Right cardiac atrium (tissue), 5 donors: Measurements from ENCODE around the gene PKM. TPM values are rescaled to one million over a fixed set of nuclear protein-coding genes. Genes with fewer than 3 reads are reported as not detected.
A peak's percentile ranks its signal among the peaks of the same experiment; 100 is the strongest.
"Not testable (repeated sequence)": the region's sequence is repeated elsewhere in the genome, so short reads cannot be mapped to it uniquely, and the experiment has no call there.

Experiments
- ATAC-seq, 2 donors: fragments of 200-7000 bp; cut with Tn5 transposase; one replicate each; pipeline versions ENCODE4 v1.8.0 to v1.9.1; 2020; ENCODE audit warnings: moderate library complexity in 2 of 2, mild to moderate bottlenecking in 1 of 2
- DNase-seq, 3 donors: peaks; one replicate each; pipeline ENCODE4 v3.0.0-alpha.2; 2020
- H3K27ac ChIP-seq: one replicate; pipeline ENCODE4 v1.5.1; 2013; ENCODE audit warnings: mild to moderate bottlenecking, low read length, control low read depth, moderate library complexity
- H3K27me3 ChIP-seq: one replicate; pipeline ENCODE4 v1.6.1; 2013; ENCODE audit not compliant: control insufficient read depth, insufficient read depth
- H3K4me1 ChIP-seq: one replicate; pipeline ENCODE4 v1.6.1; 2013; ENCODE audit warnings: low read length; ENCODE audit not compliant: control insufficient read depth, insufficient read depth
- H3K4me3 ChIP-seq: one replicate; pipeline ENCODE4 v1.5.1; 2013; ENCODE audit warnings: low read length, control low read depth
- H3K9me3 ChIP-seq: one replicate; pipeline ENCODE4 v1.6.1; 2013; ENCODE audit warnings: low read length; ENCODE audit not compliant: control insufficient read depth
- WGBS: extraction: QIAGEN DNeasy Blood & Tissue Kit; methylation state at CpG from one replicate; pipeline ENCODE4 v1.1.7; 2013; 5-methylcytosine and 5-hydroxymethylcytosine counted together
- intact Hi-C, 4 donors: fragments of 100-400 bp; cut with DNase I; formaldehyde crosslinking; loops; one replicate each; pipeline versions ENCODE4 v1.11.0 to v1.14.0; 2022 to 2023
- long read RNA-seq, 4 donors: library from polyadenylated mRNA; unstranded; transcript quantifications; one replicate each; pipeline ENCODE4 v2.0.0, GENCODE V29; 2020 to 2021
- polyA plus RNA-seq: library from polyadenylated mRNA; stranded (reverse); fragments of 200-250 nt; gene quantifications from one replicate; pipeline ENCODE4 v1.2.3, GENCODE V29; 2013
- total RNA-seq, 4 donors: library from RNA; stranded (reverse); fragmentation: NEBNext Ultra II Directional; extraction: Animal tissue kit (Norgen Biotek cat#: 25700); gene quantifications; one replicate each; pipeline ENCODE4 v1.2.1, GENCODE V29; 2021
- donor health status: healthy with polysubstance abuse.
- donor health status: DM: no; HTN: yes; CAD: no.
- donor health status: DM: no; HTN: no; CAD: no.
- donor health status: DM: no; HTN: yes; CAD: no; lungs with severe emphysema.
- donor health status: DM: yes; HTN: yes; CAD: no.

PKM gene
- total RNA-seq (1,000 to 10,000 TPM in 2 of 4 donors, 100 to 1,000 TPM in 2; 822 to 1,102 (median 1,021) TPM), polyA plus RNA-seq (840 TPM)
- long read RNA-seq, donor 1, transcript PKM-202 (11 exons, 2,318 nt) = major isoform, 1,235 of 4,157 reads
- long read RNA-seq, donor 1, transcript PKM-212 (3 exons, 3,016 nt) = minor isoform, 8 of 4,157 reads
- long read RNA-seq, donor 1, transcript PKM-214 (2 exons, 2,301 nt) = minor isoform, 14 of 4,157 reads
- long read RNA-seq, donor 1, partial matches to known transcripts = 318 of 4,157 reads
- long read RNA-seq, donor 1, other reads (novel, unspliced or antisense) = 2,580 of 4,157 reads
- long read RNA-seq, donor 2, transcript PKM-202 (11 exons, 2,318 nt) = major isoform, 490 of 1,728 reads
- long read RNA-seq, donor 2, transcript PKM-214 (2 exons, 2,301 nt) = minor isoform, 10 of 1,728 reads
- long read RNA-seq, donor 2, partial matches to known transcripts = 174 of 1,728 reads
- long read RNA-seq, donor 2, other reads (novel, unspliced or antisense) = 1,048 of 1,728 reads
- long read RNA-seq, donor 3, transcript PKM-216 (11 exons, 2,503 nt) = minor isoform, 5 of 6,113 reads
- long read RNA-seq, donor 3, transcript PKM-214 (2 exons, 2,301 nt) = minor isoform, 5 of 6,113 reads
- long read RNA-seq, donor 3, transcript PKM-202 (11 exons, 2,318 nt) = major isoform, 1,722 of 6,113 reads
- long read RNA-seq, donor 3, partial matches to known transcripts = 626 of 6,113 reads
- long read RNA-seq, donor 3, other reads (novel, unspliced or antisense) = 3,753 of 6,113 reads
- long read RNA-seq, donor 4, transcript PKM-214 (2 exons, 2,301 nt) = minor isoform, 9 of 1,539 reads
- long read RNA-seq, donor 4, transcript PKM-202 (11 exons, 2,318 nt) = major isoform, 335 of 1,539 reads
- long read RNA-seq, donor 4, partial matches to known transcripts = 110 of 1,539 reads
- long read RNA-seq, donor 4, other reads (novel, unspliced or antisense) = 1,079 of 1,539 reads

- WGBS = under 1% methylated on average over 67 of the region's 67 CpGs
- DNase-seq (peak; percentile 97 to 99 (median 98)), ATAC-seq (peak; percentile 93)
- Histone ChIP-seq H3K4me3 (peak within 1 kb of the TSS; percentile 85), H3K27ac (peak within 1 kb of the TSS; percentile 96), H3K27me3 (no peaks in the 10 kb centered on the region), H3K9me3 (no peaks in the 10 kb centered on the region), H3K4me1 (peaks cover 10% of the 10 kb centered on the region)
- intact Hi-C loops = loop anchor here in 1 of 4 donors (5.0 kb wide), 1 partner anchor 41 kb away; the partner anchor contains the start of gene PARP6
Measured at GRCh38 chr15:72231066-72231832, at the start of gene PKM. PKM (minus strand) TSS chr15:72231190; CDS start chr15:72219097, 12,093 bp downstream.

DNA sequence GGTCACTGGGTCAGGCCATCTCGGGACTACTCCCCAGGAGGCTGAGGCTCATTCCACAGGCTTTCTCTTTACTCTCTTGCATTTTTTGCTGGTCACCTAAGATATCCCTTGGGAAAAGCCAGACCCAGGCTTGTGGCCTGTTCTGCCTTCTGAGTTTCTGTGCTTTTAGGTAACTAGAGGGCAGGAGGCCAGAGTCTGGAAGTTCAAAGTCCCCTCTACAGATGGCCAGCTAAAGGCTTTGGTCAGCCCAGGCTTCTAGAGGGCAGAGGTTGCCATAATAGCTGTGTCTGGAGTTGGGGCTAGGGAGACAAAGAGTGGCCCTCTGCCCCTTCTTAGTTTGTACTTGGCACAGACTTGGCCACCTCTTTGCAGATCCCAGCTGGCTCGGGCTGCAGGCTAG lies 49.8 kb upstream of the PKM start:
- WGBS = 65% methylated on average over 2 of the region's 2 CpGs
- Histone ChIP-seq H3K4me1 (peaks cover 2% of the 10 kb centered on the region), H3K27me3 (no peaks in the 10 kb centered on the region), H3K27ac (no peak overlapping the region), H3K9me3 (no peaks in the 10 kb centered on the region), H3K4me3 (no peak overlapping the region)
- intact Hi-C loops = no loop called here
- DNase-seq (no peak), ATAC-seq (no peak)

DNA sequence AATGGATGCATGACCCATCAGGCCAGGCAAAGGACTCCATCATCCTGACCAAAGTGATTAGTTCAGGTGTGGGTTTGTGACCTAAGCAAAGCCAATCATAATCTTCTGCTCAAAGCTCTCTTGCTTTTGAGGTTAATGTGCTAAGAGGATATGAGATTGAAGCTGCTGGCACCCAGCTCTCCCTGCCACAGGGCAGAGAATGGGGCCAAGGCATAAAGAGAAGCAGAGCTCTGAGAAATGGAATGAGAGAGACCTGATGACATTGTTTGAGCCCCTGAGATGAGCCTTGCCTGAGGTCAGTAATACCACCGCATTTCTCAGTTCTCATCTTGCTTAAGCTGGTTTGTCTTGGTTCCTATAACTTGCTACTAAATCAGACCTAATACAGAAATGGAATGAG lies 47.7 kb upstream of the PKM start:
- Histone ChIP-seq H3K27me3 (no peaks in the 10 kb centered on the region), H3K4me1 (peaks cover 2% of the 10 kb centered on the region), H3K27ac (no peak overlapping the region), H3K9me3 (no peaks in the 10 kb centered on the region), H3K4me3 (no peak overlapping the region)
- ATAC-seq = no peak
- WGBS = 81% methylated on average over 1 of the region's 1 CpG
- intact Hi-C loops = loop anchor here in 1 of 4 donors (10.0 kb wide), 1 partner anchor 74 kb away; no protein-coding TSS in a partner anchor
- no peak for DNase-seq

DNA sequence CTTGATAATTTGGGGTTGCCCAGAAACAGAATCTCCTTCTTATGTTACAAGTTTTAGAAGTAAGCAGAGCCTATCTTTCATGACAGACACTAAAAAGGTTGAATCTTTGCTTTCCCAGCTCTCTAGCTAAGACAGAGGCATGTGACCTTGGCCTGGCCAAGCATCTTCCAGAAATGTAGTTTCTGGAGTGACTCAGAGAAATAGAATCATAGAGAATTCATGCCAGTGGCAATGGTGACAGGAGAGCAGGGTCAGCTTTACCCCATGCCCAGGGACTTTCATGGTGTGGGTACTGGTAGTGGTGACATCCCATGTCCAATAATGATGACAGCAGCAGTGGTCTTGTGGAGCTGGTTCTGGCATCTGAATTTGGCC lies 45.3 kb upstream of the PKM start:
- no peak for DNase-seq
- intact Hi-C loops = loop anchor here in 1 of 4 donors (10.0 kb wide), 1 partner anchor 72 kb away; no protein-coding TSS in a partner anchor
- no peak overlapping the region for H3K4me3 ChIP-seq
- H3K27me3 ChIP-seq = no peaks in the 10 kb centered on the region
- no peak overlapping the region for H3K27ac ChIP-seq
- peaks cover 2% of the 10 kb centered on the region for H3K4me1 ChIP-seq
- no peak for ATAC-seq
- H3K9me3 ChIP-seq = no peaks in the 10 kb centered on the region

- ATAC-seq, H3K9me3 ChIP-seq, DNase-seq, H3K4me3 ChIP-seq, H3K27me3 ChIP-seq, H3K27ac ChIP-seq, H3K4me1 ChIP-seq: not testable (repeated sequence)
- intact Hi-C loops = loop anchor here in 1 of 4 donors (10.0 kb wide), 1 partner anchor 71 kb away; no protein-coding TSS in a partner anchor
Measured at GRCh38 chr15:72275635-72276325, 44.8 kb upstream of the PKM start.

- Histone ChIP-seq H3K27me3 (no peaks in the 10 kb centered on the region), H3K27ac (peak overlapping the region; percentile 13), H3K4me1 (no peaks in the 10 kb centered on the region), H3K4me3 (peak overlapping the region; percentile 30), H3K9me3 (no peaks in the 10 kb centered on the region)
- DNase-seq = no peak
- WGBS = 42% methylated on average over 10 of the region's 10 CpGs
- ATAC-seq = no peak
- intact Hi-C loops = loop anchor here in 2 of 4 donors (5.0 to 10.0 kb wide), 3 partner anchors 41 to 76 kb away; partner anchors contain the start of genes GRAMD2A (in 1 of the 2) and PKM (in 1 of the 2)
Measured at GRCh38 chr15:72272997-72273352, 42.0 kb upstream of the PKM start.

DNA sequence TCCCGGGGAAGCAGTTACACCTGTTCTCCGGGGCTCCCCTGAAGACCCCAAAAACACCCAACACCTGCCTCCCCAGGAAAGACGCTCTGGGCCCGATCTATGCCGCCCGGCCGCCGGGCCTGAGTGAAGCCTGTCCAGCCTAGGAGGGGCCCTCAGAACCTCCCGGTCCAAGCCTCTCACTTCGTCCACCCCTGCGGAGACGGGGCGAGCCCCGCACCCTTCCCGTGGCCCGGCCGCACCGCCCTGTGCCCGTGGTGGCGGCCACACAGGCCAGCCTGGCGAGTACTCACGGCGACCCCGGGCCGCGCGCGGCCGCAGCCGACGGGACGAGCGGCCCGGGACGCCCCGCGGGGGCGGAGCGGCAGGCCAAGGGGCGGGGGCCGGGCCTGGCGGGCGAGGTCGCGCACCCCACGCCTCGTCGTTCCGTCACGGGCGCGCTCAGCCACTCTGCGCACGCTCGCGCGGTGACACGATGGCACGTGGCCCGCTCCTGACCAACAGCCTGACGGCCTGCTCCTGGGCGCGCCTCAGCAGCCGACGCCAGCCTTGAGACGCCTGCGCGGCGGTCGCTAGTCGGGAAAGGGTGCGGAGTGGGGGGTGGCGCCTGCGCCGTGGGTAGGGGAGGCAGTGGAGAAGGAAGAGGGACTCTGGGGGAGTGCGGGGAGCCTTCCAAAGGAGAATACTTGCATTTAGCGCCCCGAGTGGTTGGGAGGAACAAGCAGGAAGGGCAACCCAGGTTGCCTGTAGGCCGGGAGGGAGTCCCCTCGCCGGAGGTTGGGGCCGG lies 41.4 kb upstream of the PKM start, which contains the start of gene PARP6:
TSS of gene PARP6 (minus strand) at position 342 of the 784 bp plus-strand sequence. CDS start 5,077 bp downstream, outside the sequence.
- no peaks in the 10 kb centered on the region for H3K9me3 ChIP-seq
- under 1% methylated on average over 82 of the region's 82 CpGs for WGBS
- H3K4me3 ChIP-seq = peak within 1 kb of the TSS; percentile 65
- H3K27ac ChIP-seq = peak within 1 kb of the TSS; percentile 78
- ATAC-seq = peak; percentile 99 to 100
- H3K27me3 ChIP-seq = no peaks in the 10 kb centered on the region
- intact Hi-C loops = loop anchor here in 2 of 4 donors (5.0 to 10.0 kb wide), 3 partner anchors 40 to 75 kb away; partner anchors contain the start of genes GRAMD2A (in 1 of the 2) and PKM (in 1 of the 2)
- peak; percentile 100 for DNase-seq
- no peaks in the 10 kb centered on the region for H3K4me1 ChIP-seq

DNA sequence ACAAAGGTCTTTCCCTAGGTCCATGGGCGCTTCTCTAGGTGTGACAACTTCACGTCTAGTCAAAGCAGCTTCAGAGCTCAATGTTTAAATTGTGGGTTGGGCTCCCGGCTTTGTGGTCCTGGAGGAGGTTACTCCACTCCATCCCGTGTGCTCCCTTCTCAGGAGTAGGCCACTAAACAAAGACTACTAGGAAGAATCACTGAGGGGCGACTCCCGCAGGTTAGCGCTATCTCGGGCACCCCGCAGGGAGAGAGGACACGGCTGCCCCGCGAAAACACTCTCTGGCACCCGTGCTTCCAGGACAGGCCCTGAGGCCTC lies 40.9 kb upstream of the PKM start:
- Histone ChIP-seq H3K9me3 (no peaks in the 10 kb centered on the region), H3K27ac (peak overlapping the region; percentile 78), H3K27me3 (no peaks in the 10 kb centered on the region), H3K4me3 (peak overlapping the region; percentile 65), H3K4me1 (no peaks in the 10 kb centered on the region)
- DNase-seq = no peak
- 5% methylated on average over 13 of the region's 13 CpGs for WGBS
- ATAC-seq = peak; percentile 0 to 4
- intact Hi-C loops = loop anchor here in 2 of 4 donors (5.0 to 10.0 kb wide), 3 partner anchors 40 to 75 kb away; partner anchors contain the start of genes GRAMD2A (in 1 of the 2) and PKM (in 1 of the 2)

- Histone ChIP-seq H3K27me3 (no peaks in the 10 kb centered on the region), H3K4me1 (no peaks in the 10 kb centered on the region), H3K4me3 (no peak overlapping the region), H3K9me3 (no peaks in the 10 kb centered on the region), H3K27ac (no peak overlapping the region)
- ATAC-seq (no peak), DNase-seq (no peak)
- intact Hi-C loops = loop anchor here in 2 of 4 donors (5.0 to 10.0 kb wide), 3 partner anchors 39 to 74 kb away; partner anchors contain the start of genes GRAMD2A (in 1 of the 2) and PKM (in 1 of the 2)
- 80% methylated on average over 4 of the region's 4 CpGs for WGBS
Measured at GRCh38 chr15:72271221-72271620, 40.2 kb upstream of the PKM start.
